Psoas muscle (tissue), 8 donors: ENCODE data around the gene FAM200B. TPM values are rescaled to one million over a fixed set of nuclear protein-coding genes. Genes with fewer than 3 reads are reported as not detected.

Experiments
- ATAC-seq, 4 donors: fragments of 200-7000 bp; cut with Tn5 transposase; one replicate each; pipeline ENCODE4 v1.9.1; 2020; ENCODE audit warnings: moderate library complexity in 3 of 4, mild to moderate bottlenecking in 2 of 4
- DNase-seq, 2 donors: peaks; one replicate each; pipeline ENCODE4 v3.0.0-alpha.2; 2020
- H3K27ac ChIP-seq: fragments of 200-600 bp; one replicate; pipeline ENCODE4 v1.8.0; 2022
- H3K27me3 ChIP-seq, 3 donors: fragments of 200-600 bp in 1 of 3; one replicate each; pipeline versions ENCODE4 v1.6.1 to v1.8.0; 2013 to 2022; ENCODE audit warnings: low read length in 2 of 3, mild to moderate bottlenecking in 2 of 3, moderate library complexity in 1 of 3; ENCODE audit not compliant: insufficient read depth in 3 of 3
- H3K36me3 ChIP-seq, 2 donors: fragments of 200-600 bp in 1 of 2; one replicate each; pipeline versions ENCODE4 v1.6.1 to v1.8.0; 2013 to 2022; ENCODE audit warnings: low read depth in 1 of 2, mild to moderate bottlenecking in 1 of 2, moderate library complexity in 1 of 2; ENCODE audit not compliant: insufficient read depth in 1 of 2
- H3K4me1 ChIP-seq: fragments of 200-600 bp; one replicate; pipeline ENCODE4 v1.8.0; 2022
- H3K4me3 ChIP-seq: fragments of 200-600 bp; one replicate; pipeline ENCODE4 v1.8.0; 2022; ENCODE audit warnings: mild to moderate bottlenecking
- H3K9me3 ChIP-seq: fragments of 200-600 bp; one replicate; pipeline ENCODE4 v1.8.0; 2022
- WGBS, 3 donors: extraction: QIAGEN DNeasy Blood & Tissue Kit; methylation state at CpG; one replicate each; pipeline versions ENCODE4 v1.1.6 to v1.1.7; 2013; 5-methylcytosine and 5-hydroxymethylcytosine counted together
- intact Hi-C, 2 donors: fragments of 100-400 bp; cut with DNase I; formaldehyde crosslinking; loops; one replicate each; pipeline versions ENCODE4 v1.11.0 to v1.14.2; 2022
- polyA plus RNA-seq, 3 donors: library from polyadenylated mRNA; stranded (reverse); fragments of 200-250 nt; gene quantifications; one replicate each; pipeline ENCODE4 v1.2.3, GENCODE V29; 2013
- total RNA-seq, 4 donors: library from RNA; stranded (reverse); fragmentation: NEBNext Ultra II Directional in 2 of 4; extraction: Animal tissue kit (Norgen Biotek cat#: 25700) in 2 of 4; gene quantifications; one replicate each; pipeline versions ENCODE4 v1.2.1 to v1.2.4, GENCODE V29; 2021 to 2023
- TF ChIP-seq, protein P1 (sequence below): fragments of 200-600 bp; IDR thresholded peaks from one replicate; pipeline ENCODE4 v1.8.0; 2022; ENCODE audit warnings: antibody characterized with exemption
- donor health status: healthy with polysubstance abuse.
- donor health status: DM: no; HTN: no; CAD: no; lungs with moderate emphysema.
- donor health status: Bipolar disorder and iron deficiency.
- donor health status: healthy.
- donor health status: DM: yes; HTN: yes; CAD: no.
- donor health status: DM: no; HTN: no; CAD: no.
- donor health status: DM: no; HTN: no; CAD: no.
- donor health status: DM: yes; HTN: yes; CAD: no.

The FAM200B gene
- total and polyA plus RNA-seq, 7 donors: 16.3 to 44.2 (median 21.3) TPM

DNA sequence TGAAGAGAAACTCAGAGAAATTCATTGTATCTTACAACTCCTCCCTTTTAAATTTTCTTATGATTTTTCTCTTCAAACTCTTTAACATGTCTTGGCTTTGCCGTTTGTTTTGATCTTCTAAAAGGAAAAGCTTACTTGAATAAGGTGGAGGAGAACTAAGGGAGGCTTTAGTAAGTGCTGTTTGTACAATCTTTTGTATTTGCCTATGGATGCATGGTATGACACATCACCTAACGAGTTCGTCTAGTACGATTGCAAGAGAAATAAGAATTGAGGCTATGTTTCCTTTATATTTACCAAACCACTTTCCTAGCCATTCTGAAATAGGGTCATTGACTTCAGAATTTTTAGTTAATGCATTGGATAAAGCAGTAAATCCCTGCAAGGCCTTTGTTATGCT is 12.8 kb downstream of the FAM200B start:
- no peak for DNase-seq
- Histone ChIP-seq H3K4me3 (no peak overlapping the region), H3K27me3 (no peaks in the 10 kb centered on the region), H3K36me3 (peaks cover 0 to 2% of the 10 kb centered on the region in 2 donors), H3K4me1 (no peaks in the 10 kb centered on the region), H3K9me3 (no peaks in the 10 kb centered on the region), H3K27ac (no peak overlapping the region)
- TF ChIP-seq, protein P1, sequence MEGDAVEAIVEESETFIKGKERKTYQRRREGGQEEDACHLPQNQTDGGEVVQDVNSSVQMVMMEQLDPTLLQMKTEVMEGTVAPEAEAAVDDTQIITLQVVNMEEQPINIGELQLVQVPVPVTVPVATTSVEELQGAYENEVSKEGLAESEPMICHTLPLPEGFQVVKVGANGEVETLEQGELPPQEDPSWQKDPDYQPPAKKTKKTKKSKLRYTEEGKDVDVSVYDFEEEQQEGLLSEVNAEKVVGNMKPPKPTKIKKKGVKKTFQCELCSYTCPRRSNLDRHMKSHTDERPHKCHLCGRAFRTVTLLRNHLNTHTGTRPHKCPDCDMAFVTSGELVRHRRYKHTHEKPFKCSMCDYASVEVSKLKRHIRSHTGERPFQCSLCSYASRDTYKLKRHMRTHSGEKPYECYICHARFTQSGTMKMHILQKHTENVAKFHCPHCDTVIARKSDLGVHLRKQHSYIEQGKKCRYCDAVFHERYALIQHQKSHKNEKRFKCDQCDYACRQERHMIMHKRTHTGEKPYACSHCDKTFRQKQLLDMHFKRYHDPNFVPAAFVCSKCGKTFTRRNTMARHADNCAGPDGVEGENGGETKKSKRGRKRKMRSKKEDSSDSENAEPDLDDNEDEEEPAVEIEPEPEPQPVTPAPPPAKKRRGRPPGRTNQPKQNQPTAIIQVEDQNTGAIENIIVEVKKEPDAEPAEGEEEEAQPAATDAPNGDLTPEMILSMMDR: no peak
- WGBS, 3 donors: 94 to 98% (median 94%) methylated on average over 4 of the region's 4 CpGs
- no peak for ATAC-seq
- intact Hi-C loops: no loop called here

DNA sequence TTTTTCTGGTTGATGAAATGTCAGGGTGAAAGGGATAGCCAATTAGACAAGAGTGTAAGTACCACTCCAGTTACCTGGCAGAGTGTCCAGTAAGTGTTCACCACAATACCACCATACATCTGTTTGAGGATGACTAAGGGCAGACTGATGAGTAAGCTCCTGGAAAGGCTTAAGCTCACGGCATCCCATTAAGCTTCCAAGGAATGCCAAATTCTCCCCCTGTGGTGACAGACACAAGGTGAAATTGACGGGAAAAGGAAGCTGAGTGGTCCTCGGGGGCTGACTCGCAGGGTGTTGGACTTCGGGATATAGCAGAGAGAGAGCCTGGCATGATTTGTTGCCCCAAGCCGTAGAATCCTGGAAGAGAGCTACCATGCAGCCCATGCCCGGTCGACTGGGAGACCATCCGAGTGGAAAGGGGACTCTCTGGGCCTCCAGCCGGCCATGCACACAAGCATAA is 13.6 kb downstream of the FAM200B start:
- H3K9me3 ChIP-seq: no peaks in the 10 kb centered on the region
- no peak for DNase-seq
- 79 to 85% (median 80%) methylated on average over 10 of the region's 10 CpGs for WGBS, 3 donors
- H3K4me3 ChIP-seq: no peak overlapping the region
- no peak overlapping the region for H3K27ac ChIP-seq
- ATAC-seq: no peak
- no peaks in the 10 kb centered on the region for H3K4me1 ChIP-seq
- H3K36me3 ChIP-seq: no peaks in the 10 kb centered on the region
- TF ChIP-seq, protein P1: no peak
- intact Hi-C loops: no loop called here
- no peaks in the 10 kb centered on the region for H3K27me3 ChIP-seq

DNA sequence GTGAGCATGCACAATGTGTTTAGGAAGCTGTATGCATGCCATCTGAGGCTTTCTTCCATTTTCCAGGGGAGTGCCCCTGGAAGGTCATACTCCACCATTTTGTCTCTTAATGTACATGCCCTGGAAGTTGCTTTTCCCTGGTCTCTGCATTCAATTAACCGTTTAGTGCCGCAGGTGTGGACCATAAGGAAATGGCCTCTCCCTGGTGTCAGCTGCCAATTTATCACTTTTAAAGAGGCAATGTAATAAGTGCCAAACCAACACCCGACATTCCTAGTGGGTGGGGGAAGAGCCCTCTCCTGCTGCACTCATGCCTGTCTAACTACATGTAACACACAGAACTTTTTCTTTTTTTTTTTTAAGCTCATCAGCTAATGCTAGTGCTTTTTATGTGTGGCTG is 14.1 kb downstream of the FAM200B start:
- peaks cover 0 to 2% (median 0%) of the 10 kb centered on the region in 3 donors for H3K27me3 ChIP-seq
- 51 to 67% (median 59%) methylated on average over 3 of the region's 3 CpGs for WGBS, 3 donors
- intact Hi-C loops: no loop called here
- H3K4me1 ChIP-seq: no peaks in the 10 kb centered on the region
- H3K27ac ChIP-seq: no peak overlapping the region
- TF ChIP-seq, protein P1: no peak
- no peak overlapping the region for H3K4me3 ChIP-seq
- H3K36me3 ChIP-seq: no peaks in the 10 kb centered on the region
- DNase-seq (no peak), ATAC-seq (no peak)
- H3K9me3 ChIP-seq: no peaks in the 10 kb centered on the region

DNA sequence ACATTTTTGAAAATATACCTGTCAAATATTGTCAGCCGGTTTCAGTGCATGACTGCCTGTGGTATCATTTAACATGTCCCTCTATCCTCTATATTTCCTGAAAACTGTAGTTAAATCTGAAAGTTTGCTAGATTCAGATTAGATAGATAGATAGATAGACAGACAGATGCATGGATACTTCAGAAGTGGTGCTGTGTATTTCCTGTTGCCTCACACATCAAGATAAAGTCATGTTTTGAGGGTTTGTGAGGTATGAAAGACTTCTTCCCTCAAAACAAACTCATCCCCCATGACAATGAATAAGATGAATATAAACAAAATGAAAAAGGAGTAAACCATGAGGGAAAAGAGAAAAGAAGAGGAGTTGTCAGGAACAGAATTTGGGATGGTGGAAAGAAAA is 15.2 kb downstream of the FAM200B start:
- intact Hi-C loops: no loop called here
- Histone ChIP-seq H3K4me3 (no peak overlapping the region), H3K36me3 (no peaks in the 10 kb centered on the region), H3K27ac (no peak overlapping the region), H3K9me3 (no peaks in the 10 kb centered on the region), H3K4me1 (no peaks in the 10 kb centered on the region), H3K27me3 (peaks cover 0 to 5% (median 0%) of the 10 kb centered on the region in 3 donors)
- ATAC-seq (no peak), DNase-seq (no peak)
- WGBS, 3 donors: 100% methylated on average over 1 of the region's 1 CpG
- TF ChIP-seq, protein P1: no peak

DNA sequence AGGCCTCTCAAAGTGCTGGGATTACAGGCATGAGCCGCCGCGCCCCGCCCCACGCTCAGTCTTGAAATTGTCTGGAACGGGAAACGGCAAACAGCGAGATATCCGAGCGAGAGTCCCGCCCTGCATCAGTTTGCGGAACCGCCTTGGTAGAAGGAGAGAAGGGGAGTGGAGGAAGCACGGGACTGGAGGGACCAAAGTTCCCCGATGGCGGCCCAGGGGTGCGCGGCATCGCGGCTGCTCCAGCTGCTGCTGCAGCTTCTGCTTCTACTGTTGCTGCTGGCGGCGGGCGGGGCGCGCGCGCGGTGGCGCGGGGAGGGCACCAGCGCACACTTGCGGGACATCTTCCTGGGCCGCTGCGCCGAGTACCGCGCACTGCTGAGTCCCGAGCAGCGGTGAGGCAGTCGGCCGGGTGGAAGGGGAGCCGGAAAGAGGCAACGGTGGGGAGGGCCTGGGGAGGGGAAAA is 21.3 kb downstream of the FAM200B start, which contains the start of gene BST1:
Gene BST1, plus strand, starts transcription at position 125 of the 463 bp plus-strand sequence. Its CDS starts 80 bp downstream, at position 205.
- peak; percentile 17 to 62 (median 55) for ATAC-seq
- Histone ChIP-seq H3K27ac (no peak within 1 kb of the TSS), H3K27me3 (peaks cover 0 to 10% (median 0%) of the 10 kb centered on the region in 3 donors), H3K4me3 (peak within 1 kb of the TSS; percentile 63), H3K9me3 (no peaks in the 10 kb centered on the region), H3K4me1 (peaks cover 7% of the 10 kb centered on the region), H3K36me3 (no peaks in the 10 kb centered on the region)
- TF ChIP-seq, protein P1: no peak
- 1 to 2% (median 1%) methylated on average over 33 to 43 of the region's 43 CpGs for WGBS, 3 donors
- intact Hi-C loops: no loop called here
- peak; percentile 67 to 77 for DNase-seq
